RWPE2 (cell line): Measurements from ENCODE around the gene PDE4A.
A peak's percentile ranks its signal among the peaks of the same experiment; 100 is the strongest.

ENCODE experiments used
- ATAC-seq: fragments of 200-7000 bp; cut with Tn5 transposase; 3 replicates; pipeline ENCODE4 v1.9.1; 2021; ENCODE audit warnings: low read depth
- DNase-seq: peaks from one replicate; pipeline ENCODE4 v3.0.0-alpha.2; 2020; ENCODE audit warnings: low spot score
- H3K27ac ChIP-seq: fragments of 450-650 bp; 2 replicates; pipeline ENCODE4 v1.5.1; 2017; ENCODE audit warnings: mild to moderate bottlenecking; ENCODE audit not compliant: poor library complexity, severe bottlenecking
- H3K27me3 ChIP-seq: fragments of 250-450 bp; sonication (Bioruptor Pico); 2 replicates; pipeline ENCODE4 v1.5.1; 2021; ENCODE audit warnings: mild to moderate bottlenecking, moderate library complexity; ENCODE audit not compliant: insufficient read depth, poor library complexity, severe bottlenecking
- H3K36me3 ChIP-seq: fragments of 250-450 bp; sonication (Bioruptor Pico); 2 replicates; pipeline ENCODE4 v1.5.1; 2020; ENCODE audit warnings: low read depth, mild to moderate bottlenecking, moderate library complexity
- H3K4me1 ChIP-seq: fragments of 250-450 bp; sonication (Bioruptor Pico); 2 replicates; pipeline ENCODE4 v1.5.1; 2021; ENCODE audit warnings: mild to moderate bottlenecking, moderate library complexity; ENCODE audit not compliant: insufficient read depth, poor library complexity, severe bottlenecking
- H3K4me3 ChIP-seq: fragments of 250-450 bp; sonication (Bioruptor Pico); 2 replicates; pipeline ENCODE4 v1.5.1; 2021; ENCODE audit warnings: mild to moderate bottlenecking, moderate library complexity; ENCODE audit not compliant: severe bottlenecking
- H3K9me3 ChIP-seq: fragments of 250-450 bp; sonication (Bioruptor Pico); 2 replicates; pipeline ENCODE4 v1.5.1; 2021; ENCODE audit warnings: mild to moderate bottlenecking, moderate library complexity; ENCODE audit not compliant: severe bottlenecking
- TF ChIP-seq, protein P1 (sequence below): fragments of 450-650 bp; IDR thresholded peaks from one replicate; pipeline ENCODE4 v1.5.1; 2017; ENCODE audit warnings: mild to moderate bottlenecking, moderate library complexity; ENCODE audit not compliant: poor library complexity, severe bottlenecking

Gene PDE4A

DNA sequence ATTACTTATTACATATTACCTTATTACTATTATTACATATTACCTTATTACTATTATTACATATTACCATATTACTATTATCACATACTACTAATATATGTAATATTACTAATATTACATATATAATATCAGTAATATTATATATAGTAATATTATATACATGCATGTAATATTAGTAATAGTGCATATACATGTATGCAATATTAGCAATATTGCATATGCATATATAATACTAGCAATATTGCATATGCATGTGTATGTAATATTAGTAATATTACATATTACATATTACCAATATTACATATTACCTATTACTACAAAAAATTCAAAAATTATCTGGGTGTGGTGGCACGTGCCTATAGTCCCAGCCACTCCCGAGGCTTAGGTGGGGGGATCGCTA is 22.4 kb downstream of the PDE4A start:
- Histone ChIP-seq H3K36me3 (no peaks in the 10 kb centered on the region), H3K27ac (no peak overlapping the region), H3K9me3 (no peaks in the 10 kb centered on the region), H3K27me3 (no peaks in the 10 kb centered on the region), H3K4me3 (no peak overlapping the region), H3K4me1 (no peaks in the 10 kb centered on the region)
- no peak for ATAC-seq
- no peak for DNase-seq
- TF ChIP-seq, protein P1, sequence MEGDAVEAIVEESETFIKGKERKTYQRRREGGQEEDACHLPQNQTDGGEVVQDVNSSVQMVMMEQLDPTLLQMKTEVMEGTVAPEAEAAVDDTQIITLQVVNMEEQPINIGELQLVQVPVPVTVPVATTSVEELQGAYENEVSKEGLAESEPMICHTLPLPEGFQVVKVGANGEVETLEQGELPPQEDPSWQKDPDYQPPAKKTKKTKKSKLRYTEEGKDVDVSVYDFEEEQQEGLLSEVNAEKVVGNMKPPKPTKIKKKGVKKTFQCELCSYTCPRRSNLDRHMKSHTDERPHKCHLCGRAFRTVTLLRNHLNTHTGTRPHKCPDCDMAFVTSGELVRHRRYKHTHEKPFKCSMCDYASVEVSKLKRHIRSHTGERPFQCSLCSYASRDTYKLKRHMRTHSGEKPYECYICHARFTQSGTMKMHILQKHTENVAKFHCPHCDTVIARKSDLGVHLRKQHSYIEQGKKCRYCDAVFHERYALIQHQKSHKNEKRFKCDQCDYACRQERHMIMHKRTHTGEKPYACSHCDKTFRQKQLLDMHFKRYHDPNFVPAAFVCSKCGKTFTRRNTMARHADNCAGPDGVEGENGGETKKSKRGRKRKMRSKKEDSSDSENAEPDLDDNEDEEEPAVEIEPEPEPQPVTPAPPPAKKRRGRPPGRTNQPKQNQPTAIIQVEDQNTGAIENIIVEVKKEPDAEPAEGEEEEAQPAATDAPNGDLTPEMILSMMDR = no peak

DNA sequence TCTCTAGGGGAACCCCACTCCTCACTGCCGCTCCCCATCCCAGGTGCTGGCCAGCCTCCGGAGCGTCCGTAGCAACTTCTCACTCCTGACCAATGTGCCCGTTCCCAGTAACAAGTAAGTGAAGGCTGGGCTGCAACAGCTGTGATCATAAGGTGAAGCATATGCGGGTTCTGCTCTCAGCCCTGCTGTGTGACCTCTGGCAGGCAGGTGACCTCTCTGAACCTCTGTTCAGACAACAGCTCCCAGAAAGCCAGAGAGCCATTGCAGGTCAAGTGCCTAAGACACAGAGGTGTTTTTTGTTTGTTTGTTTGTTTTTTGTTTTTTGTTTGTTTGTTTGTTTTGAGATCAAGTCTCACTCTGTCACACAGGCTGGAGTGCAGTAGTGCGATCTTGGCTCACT is 28.7 kb downstream of the PDE4A start:
- Histone ChIP-seq H3K27me3 (no peaks in the 10 kb centered on the region), H3K4me1 (no peaks in the 10 kb centered on the region), H3K36me3 (no peaks in the 10 kb centered on the region), H3K9me3 (no peaks in the 10 kb centered on the region), H3K4me3 (no peak overlapping the region), H3K27ac (no peak overlapping the region)
- TF ChIP-seq, protein P1 = no peak
- no peak for DNase-seq
- no peak for ATAC-seq

DNA sequence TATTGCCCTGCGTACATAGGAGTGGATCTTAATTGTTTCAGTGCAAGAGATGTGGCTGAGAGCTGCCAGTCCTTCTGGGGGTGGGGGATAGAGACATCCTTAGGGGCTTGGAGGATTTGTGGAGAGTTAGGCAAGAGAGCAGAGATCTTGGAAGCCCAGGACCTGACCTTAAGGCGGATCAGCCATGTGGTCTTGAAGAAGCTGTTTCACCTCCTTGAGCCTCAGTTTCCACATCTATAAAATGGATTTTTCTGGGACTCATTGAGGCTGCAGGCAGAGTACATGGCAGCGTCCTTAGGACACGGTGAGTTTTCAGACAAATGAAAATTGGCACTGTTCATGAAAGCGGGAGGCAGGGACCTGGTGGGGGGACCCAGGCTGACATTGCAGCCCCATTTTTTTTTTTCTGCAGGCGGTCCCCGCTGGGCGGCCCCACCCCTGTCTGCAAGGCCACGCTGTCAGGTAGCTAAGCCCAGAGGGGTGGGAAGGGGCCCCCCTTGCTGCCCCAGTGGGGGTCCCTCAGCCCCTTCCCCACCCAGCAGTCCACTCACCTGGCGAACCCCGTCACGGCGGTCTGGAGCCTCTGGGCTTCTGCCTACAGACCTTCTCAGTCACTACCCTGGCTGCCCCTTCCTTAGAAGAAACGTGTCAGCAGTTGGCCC is 30.0 kb downstream of the PDE4A start:
- no peak for ATAC-seq
- no peaks in the 10 kb centered on the region for H3K36me3 ChIP-seq
- H3K4me1 ChIP-seq = no peaks in the 10 kb centered on the region
- H3K4me3 ChIP-seq = no peak overlapping the region
- no peak overlapping the region for H3K27ac ChIP-seq
- TF ChIP-seq, protein P1 = no peak
- no peaks in the 10 kb centered on the region for H3K9me3 ChIP-seq
- H3K27me3 ChIP-seq = no peaks in the 10 kb centered on the region
- DNase-seq = no peak

DNA sequence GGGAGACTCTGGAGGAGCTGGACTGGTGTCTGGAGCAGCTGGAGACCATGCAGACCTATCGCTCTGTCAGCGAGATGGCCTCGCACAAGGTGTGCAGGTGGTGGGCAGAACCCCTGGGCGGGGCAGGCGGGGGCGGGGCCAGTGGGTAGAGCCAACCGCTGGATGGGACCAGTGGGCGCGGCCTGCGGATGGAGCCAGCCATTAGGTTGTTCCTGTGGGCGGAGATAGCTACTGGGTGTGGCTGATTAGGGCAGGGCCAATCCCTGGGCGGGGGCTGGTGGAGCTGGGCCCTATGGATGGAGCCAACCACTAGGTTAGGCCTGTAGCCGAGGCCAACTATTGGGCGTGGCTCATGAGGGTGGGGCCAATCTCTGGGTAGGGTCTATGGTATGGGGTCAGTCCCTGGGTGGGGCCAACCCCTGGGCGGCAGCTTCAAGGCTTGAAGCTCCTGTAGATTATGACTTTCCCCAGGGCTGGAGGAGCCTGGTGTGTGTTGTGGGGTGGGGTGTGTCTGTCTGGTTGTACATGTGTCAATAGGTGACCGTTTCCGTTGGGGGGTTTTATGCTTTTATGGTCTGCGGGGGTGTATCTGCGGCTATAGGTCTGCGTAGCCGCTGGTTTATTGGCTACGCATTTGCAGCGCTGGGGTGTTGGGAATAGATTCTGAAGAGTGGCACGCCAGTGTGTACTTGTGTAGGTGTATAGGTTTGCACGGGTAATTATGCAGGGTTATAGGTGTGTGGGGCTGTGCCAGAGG is 30.7 kb downstream of the PDE4A start:
- H3K36me3 ChIP-seq = no peaks in the 10 kb centered on the region
- DNase-seq (no peak), ATAC-seq (peak; percentile 69)
- no peaks in the 10 kb centered on the region for H3K4me1 ChIP-seq
- TF ChIP-seq, protein P1 = no peak
- no peaks in the 10 kb centered on the region for H3K27me3 ChIP-seq
- H3K27ac ChIP-seq = no peak overlapping the region
- no peaks in the 10 kb centered on the region for H3K9me3 ChIP-seq
- no peak overlapping the region for H3K4me3 ChIP-seq
